WI38 (cell line): ENCODE results near the gene GAPT.

Experiments used
- H3K4me3 ChIP-seq: 2 replicates; pipeline ENCODE4 v1.5.1; 2011; ENCODE audit warnings: low read depth, mild to moderate bottlenecking, control low read depth, low read length
- TF ChIP-seq, protein P1 (sequence below): IDR thresholded peaks from 2 replicates; pipeline ENCODE4 v1.5.1; 2012; ENCODE audit warnings: low read depth, mild to moderate bottlenecking, control low read depth, low read length

GAPT gene

DNA sequence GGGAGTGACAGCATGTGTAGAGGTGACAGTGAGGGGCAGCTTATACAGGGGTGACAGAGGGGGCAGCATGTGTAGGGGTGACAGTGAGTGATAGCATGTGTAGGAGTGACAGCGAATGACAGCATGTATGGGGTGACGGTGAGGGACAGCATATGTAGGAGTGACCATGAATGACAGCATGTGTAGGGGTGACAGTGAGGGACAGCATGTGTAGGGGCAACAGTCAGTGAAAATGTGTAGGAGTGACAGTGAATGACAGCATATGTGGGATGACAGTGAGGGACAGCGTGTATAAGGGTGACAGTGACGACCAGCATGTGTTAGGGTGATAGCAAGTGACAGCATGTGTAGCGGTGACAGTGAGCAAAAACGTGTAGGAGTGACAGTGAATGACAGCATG, 9.4 kb upstream of the GAPT start:
- no peak overlapping the region for H3K4me3 ChIP-seq
- TF ChIP-seq, protein P1, sequence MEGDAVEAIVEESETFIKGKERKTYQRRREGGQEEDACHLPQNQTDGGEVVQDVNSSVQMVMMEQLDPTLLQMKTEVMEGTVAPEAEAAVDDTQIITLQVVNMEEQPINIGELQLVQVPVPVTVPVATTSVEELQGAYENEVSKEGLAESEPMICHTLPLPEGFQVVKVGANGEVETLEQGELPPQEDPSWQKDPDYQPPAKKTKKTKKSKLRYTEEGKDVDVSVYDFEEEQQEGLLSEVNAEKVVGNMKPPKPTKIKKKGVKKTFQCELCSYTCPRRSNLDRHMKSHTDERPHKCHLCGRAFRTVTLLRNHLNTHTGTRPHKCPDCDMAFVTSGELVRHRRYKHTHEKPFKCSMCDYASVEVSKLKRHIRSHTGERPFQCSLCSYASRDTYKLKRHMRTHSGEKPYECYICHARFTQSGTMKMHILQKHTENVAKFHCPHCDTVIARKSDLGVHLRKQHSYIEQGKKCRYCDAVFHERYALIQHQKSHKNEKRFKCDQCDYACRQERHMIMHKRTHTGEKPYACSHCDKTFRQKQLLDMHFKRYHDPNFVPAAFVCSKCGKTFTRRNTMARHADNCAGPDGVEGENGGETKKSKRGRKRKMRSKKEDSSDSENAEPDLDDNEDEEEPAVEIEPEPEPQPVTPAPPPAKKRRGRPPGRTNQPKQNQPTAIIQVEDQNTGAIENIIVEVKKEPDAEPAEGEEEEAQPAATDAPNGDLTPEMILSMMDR: no peak

DNA sequence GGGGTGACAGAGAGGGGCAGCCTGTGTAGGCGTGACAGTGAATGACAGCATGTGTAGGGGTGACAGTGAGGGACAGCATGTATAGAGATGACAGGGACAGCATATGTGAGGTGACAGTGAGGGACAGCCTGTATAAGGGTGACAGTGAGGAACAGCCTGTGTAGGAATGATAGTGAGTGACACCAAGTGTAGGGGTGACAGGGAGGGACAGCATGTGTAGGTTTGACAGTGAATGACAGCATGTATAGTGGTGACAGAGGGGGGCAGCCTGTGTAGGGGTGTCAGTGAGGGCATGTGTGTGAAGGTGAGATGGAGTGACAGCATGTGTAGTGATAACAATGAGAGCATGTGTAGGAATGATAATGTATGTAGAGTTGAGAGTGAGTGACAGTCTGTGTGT, 8.7 kb upstream of the GAPT start:
- no peak overlapping the region for H3K4me3 ChIP-seq
- TF ChIP-seq, protein P1: no peak

DNA sequence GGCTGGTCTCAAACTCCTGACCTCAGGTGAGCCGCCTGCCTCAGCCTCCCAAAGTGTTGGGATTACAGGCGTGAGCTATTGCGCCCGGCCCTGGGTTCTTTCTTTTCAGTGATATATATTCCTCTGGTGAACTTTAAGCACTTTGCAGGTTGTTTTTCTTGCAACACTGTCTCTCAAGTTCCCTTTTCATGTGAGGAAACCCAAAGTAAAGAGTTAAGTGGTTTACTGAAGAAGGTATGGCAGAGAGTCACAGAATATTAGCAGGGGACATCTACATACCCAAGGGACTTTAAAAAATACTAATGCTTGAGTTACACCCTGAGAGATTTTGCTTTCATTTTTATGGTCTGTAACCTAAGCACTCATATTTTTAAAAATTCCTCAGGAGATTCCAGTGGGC, 6.7 kb upstream of the GAPT start:
- TF ChIP-seq, protein P1: no peak
- H3K4me3 ChIP-seq: no peak overlapping the region

DNA sequence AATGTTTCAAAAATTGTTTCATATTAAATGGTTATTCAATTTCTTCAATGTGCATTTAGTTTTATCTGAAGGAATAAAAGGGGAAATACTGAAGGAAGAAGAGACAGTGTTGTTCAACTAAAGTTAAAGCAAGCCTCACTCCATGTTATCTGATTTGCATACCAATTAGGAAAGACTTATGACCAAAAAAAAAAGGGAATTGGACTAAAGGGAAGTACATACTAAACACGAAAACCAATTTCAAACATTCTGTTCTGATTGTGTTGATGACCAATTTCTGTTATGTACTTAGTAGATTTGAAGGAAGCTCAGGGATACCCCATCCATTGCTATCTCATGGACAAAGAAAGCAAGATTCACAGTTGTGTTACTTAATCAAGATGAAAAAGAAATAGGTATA, 4.9 kb upstream of the GAPT start:
- TF ChIP-seq, protein P1: no peak
- H3K4me3 ChIP-seq: no peak overlapping the region

DNA sequence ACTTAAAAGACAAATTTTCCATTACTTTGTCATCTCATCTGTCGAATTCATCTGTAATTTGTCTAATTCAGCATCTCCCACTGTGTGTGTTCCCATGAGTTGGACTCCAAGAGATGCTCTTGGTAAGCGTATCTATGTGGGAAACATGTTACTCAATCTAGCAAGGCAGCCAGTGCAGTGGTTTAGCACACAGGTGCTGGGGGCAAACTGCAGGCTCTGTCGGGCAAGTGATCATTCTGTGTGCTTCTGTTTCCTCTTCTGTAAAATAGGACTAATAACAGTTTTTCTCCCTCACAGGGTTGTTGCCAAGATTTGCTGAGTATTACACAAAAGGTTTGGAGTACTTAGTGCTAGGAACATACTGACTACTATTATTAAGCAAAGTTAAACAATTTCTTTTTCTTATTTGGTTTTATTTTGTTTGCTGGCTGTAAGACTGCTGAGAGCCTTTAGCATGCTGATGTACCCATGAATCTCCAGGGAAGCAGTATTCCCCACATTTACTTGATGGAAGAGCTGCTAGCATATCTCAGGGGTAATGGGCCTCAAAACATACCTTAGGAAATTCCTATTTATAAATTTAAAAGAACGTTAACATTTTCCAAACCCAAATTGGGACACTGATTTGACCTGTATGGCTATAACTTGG, 709 bp upstream of the GAPT start:
- TF ChIP-seq, protein P1: no peak
- H3K4me3 ChIP-seq: no peak overlapping the region

DNA sequence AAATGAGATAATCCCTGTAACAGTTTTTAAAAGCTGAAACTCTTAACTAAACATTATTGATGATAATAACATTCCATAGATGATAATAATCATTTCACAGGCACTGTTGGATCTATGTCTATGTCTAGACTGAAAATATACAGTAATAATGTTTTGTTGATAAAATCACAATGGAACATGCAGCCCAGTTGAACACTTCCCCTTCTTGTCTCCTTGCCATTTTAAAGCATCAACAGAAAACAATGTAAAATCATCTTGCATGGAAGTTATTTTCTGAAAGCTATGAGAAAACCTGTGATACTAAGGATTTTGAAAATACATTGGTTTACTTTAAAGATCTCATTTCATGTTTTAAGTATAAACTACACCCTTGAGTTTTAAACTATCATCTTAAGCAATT, 1.9 kb downstream of the GAPT start:
- H3K4me3 ChIP-seq: no peak overlapping the region
- TF ChIP-seq, protein P1: no peak

DNA sequence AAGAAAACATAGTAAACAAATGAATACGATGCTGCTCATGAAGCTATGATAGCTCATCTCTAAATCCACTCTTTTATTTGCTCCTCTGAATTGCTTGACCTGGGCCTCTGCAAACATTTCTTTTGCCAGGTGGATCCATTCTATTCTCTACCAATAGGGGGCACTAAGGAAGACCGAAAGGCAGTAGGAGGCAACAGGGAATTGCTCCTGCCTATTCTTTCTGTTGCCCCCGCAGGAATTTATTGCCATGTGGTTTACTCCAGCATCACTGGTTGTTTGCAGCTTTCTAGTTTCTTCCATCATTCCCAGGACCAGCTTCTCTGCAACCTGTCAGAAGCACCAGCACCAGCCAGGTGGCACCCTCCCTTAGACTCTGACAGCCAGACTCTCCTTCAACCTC, 5.3 kb downstream of the GAPT start:
- no peak overlapping the region for H3K4me3 ChIP-seq
- TF ChIP-seq, protein P1: no peak
